ENCODE data around the gene ARTN. TPM values are rescaled to one million over a fixed set of nuclear protein-coding genes. Genes with fewer than 3 reads are reported as not detected.

ARTN gene
- total RNA-seq, 1 donor from 2014 or later, result 0.39 TPM

DNA sequence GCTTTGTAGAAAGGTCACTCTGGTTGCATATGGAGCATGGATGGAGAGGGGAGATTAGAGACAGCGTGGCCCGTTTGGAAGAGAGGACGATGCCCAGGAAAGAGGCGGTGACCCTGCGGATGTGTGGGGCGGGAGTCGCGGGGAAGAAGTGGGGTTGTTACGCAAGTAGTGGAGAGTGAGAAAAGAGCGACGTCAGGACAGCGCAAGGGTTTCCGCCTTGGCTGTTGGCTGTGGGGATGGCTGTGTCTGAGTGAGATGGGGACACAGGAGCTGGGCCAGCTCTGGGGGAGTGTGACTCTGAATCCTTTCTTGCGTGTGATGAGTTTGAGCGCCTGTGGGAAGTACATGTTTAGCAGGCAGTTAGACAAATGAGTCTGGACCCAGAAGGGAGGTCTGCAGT lies 49.2 kb downstream of the ARTN start:
- DNase-seq (ENCODE audit: low spot score), result no peak

DNA sequence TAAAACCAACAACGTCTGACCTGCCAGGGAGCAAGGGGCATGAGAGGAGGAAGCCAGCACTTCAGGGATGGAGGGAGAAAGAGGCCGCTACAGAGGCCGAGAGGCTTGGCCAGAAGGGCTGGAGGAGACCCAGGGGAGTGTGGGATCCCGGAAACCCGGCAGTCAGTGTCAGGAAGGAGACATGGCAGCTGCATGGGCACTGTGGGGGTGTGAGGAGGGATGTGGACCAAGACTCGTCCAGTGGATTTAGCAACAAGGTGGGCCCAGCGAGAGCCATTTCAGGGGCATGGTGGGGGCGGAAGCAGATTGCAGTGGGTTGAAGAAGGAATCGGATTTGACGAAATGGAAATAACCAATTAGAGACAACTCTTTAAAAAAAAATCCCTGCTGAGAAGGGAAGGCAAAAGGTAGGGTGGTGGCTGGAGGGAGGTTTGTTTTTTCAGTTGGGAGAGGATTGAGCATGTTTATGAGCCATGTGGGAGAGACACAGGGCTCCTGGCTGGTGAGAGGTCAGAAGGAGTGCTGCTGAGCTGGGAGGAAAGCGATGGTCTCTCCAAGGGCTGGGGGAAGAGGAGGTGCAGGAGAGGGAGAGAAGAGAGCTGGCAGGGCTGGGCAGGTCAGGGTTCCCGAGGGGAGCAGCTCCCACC lies 49.8 kb downstream of the ARTN start:
- no peak for DNase-seq (ENCODE audit: low spot score)

DNA sequence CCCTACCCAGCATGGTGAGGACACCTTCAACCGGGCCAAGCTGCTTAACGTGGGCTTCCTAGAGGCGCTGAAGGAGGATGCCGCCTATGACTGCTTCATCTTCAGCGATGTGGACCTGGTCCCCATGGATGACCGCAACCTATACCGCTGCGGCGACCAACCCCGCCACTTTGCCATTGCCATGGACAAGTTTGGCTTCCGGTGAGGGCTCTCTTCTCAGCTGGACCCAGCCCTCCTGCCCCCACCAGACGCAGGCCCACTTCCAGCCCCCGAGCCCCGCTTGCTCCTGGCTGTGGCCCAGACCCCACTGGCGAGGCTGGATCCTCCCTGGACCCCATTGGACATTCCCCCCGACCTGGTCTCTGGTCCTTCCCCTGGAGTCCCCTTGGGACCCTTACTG lies 51.3 kb downstream of the ARTN start:
- DNase-seq (ENCODE audit: low spot score), result no peak

- DNase-seq (ENCODE audit: low spot score), result no peak
Measured at GRCh38 chr1:43985984-43986595, 52.5 kb downstream of the ARTN start.

DNA sequence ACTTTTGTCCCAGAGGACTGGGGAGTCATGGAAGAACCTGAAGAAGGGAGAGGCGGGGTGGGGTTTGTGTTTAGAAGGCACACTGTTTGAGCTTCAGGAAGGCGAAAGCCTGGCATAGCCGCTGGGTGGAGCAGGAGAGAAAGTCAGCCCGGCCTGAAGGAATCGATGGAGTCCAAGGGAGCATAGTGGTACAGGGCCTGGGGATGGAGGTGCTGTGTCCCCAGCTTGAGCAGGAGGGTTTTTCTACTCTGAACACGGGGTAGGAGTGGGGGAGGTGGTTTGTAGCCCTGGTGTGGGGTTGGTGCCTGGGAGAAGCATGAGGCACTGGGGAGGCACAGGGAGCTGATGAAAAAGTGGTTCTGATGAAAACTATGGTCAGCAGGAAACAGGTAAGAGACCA lies 53.1 kb downstream of the ARTN start:
- no peak for DNase-seq (ENCODE audit: low spot score)

Other genes starting within 250 kb of the ARTN start
- 38.5 TPM for gene ST3GAL3, start 226.3 kb upstream of the ARTN start, total RNA-seq
- 26.1 TPM for gene IPO13, start 13.1 kb downstream of the ARTN start, total RNA-seq
- gene DPH2, start 36.2 kb downstream of the ARTN start, total RNA-seq, result 23.2 TPM
- gene ATP6V0B, start 41.2 kb downstream of the ARTN start, total RNA-seq, result 133 TPM
- gene B4GALT2, start 45.4 kb downstream of the ARTN start, total RNA-seq, result 66.3 TPM
- gene CCDC24, start 57.8 kb downstream of the ARTN start, total RNA-seq, result 3.9 TPM
- 2.2 TPM for gene SLC6A9, start 97.7 kb downstream of the ARTN start, total RNA-seq
- gene KLF17, start 185.0 kb downstream of the ARTN start, total RNA-seq, result not detected
- not detected for gene KLF18, start 207.8 kb downstream of the ARTN start, total RNA-seq